Kasumi-1 (cell line): ENCODE results near the gene DAGLB.
"Not testable (repeated sequence)": the region's sequence is repeated elsewhere in the genome, so short reads cannot be mapped to it uniquely, and the experiment has no call there.

ENCODE experiments used
- DNase-seq, 2 experiments: peaks; one replicate each; lab custom pipeline; 2025; lab: John Stamatoyannopoulos, UW

Gene DAGLB, protein sequence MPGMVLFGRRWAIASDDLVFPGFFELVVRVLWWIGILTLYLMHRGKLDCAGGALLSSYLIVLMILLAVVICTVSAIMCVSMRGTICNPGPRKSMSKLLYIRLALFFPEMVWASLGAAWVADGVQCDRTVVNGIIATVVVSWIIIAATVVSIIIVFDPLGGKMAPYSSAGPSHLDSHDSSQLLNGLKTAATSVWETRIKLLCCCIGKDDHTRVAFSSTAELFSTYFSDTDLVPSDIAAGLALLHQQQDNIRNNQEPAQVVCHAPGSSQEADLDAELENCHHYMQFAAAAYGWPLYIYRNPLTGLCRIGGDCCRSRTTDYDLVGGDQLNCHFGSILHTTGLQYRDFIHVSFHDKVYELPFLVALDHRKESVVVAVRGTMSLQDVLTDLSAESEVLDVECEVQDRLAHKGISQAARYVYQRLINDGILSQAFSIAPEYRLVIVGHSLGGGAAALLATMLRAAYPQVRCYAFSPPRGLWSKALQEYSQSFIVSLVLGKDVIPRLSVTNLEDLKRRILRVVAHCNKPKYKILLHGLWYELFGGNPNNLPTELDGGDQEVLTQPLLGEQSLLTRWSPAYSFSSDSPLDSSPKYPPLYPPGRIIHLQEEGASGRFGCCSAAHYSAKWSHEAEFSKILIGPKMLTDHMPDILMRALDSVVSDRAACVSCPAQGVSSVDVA

DNA sequence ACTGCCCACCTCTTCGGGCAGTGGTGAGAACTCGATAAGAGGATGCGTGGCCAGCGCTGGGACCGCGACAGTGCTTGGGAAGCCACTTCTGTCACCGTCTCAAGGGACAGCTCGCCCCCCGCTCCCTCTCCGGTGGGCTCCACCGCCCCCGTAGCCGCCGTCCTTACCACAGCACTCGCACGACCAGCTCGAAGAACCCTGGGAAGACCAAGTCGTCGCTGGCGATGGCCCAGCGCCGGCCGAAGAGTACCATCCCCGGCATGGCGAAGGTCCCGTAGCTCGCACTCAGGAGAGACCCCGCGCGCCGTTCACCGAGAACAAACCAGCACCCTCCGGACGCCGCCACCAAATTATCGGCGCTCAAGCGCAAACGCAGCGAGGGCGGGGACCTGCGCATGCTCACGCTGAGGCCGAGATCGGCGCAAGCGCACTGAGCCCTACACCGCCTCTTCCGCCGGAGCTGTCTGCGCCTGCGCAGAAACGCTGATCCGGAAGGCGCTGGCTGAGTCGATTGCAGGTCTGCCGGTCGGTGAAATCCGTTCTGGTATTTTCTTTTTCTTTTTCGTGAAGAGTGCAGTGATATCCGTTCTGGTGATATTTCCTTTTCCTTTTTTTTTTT, at the start of gene DAGLB:
Gene DAGLB, minus strand, starts transcription at position 374 of the 619 bp plus-strand sequence. Its CDS starts 112 bp downstream, at position 262.
- peak; percentile 39 for DNase-seq

DNA sequence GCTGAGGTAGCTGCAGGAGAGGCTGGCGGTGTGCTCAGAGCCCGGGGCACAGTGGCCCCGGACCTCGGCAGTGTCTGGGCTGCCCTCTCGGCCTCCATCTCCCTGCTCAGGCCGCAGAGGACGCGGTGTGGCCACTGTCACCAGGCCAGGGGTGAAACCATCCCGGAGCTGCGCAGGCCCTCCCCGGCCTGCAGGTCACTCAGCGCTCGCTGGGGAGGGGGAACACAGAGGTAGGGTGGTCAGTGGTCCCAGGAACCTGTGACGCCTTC, 49.8 kb upstream of the DAGLB start:
- DNase-seq, result no peak

DNA sequence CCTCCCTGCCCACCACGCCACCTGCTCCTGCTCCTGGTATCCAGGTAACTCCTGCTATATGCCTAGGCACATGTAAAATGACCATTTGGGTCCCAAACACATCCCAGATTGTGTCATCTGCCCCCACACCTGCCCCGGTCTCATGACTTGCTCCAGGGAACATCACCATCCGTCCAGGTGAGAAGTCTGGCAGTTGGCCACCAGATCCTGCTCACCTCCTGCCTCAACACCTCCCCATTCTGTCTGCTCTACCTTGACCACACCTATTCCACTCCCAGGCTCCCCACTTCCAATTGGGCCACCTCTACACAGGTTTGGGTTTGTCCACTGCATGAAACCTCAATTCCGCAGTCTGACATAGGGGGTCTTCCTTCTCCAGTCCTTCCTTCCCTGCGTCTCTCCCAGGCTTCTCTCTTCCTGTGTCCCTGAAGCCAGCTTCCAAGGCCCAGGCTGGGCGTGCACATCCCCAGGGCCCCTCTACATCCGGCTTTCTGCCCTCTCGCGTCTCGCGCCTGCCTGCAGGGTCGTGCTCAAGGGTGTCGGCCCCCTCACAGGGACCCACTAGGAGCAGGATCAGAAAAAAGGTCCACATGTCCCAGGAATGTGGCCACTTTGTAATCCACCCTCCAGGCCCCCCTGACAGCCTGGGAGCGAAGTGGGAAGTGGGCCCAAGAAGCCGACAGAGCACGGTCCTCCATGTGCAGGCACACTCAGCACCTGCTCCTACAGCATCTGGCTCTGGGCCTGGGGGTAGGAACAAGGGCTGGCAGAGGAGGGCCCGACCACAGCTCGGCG, 49.3 kb upstream of the DAGLB start:
- DNase-seq, result no peak

DNA sequence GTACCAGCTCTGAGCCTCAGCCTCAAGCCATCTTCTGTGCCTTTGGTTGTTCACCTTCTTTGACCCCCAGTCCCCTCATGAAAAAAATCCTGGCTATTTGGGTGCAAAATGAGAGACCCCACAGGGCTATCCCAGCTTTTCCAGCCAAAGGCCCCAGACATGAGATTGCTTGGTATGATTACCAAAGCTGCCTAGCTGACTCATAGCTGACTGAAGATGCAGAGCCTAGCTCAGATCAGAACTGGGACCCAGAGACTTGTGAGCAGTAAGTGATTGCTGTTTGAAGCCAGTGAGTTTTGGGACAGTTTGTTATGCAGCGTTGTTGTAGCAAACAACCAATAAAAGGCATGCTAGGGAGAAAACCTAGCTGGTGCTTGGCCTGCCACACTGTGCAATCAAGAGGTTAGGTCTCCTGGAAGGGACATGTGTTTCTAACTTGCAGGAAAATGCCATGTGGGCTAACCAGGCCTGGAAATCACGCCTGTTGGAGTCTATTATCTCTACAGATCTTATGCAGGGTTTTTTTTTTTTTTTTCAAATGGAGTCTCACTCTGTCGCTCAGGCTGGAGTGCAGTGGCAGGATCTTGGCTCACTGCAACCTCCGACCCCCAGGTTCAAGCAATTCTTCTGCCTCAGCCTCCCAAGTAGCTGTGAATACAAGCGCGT, 48.0 kb upstream of the DAGLB start:
- no peak for DNase-seq

DNA sequence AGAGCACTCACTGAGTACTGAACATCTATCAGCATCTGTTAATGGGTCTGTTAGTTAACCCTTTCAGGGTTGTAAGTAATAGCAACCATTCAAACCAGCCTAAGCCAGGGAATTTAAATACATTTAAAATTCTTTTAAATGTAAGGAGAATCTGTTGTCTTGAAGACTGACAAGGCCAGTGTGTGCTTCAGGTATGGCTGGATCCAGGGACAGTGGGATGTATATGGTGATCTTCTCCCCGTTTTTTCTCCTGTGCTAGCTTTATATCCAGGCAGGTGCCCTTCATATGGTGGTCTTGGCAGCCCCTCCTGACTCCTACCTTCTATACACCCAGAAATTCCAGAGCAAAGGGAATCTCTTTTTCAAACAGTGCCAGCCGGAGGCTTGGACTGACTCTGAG, 46.6 kb upstream of the DAGLB start:
- DNase-seq, result no peak

DNA sequence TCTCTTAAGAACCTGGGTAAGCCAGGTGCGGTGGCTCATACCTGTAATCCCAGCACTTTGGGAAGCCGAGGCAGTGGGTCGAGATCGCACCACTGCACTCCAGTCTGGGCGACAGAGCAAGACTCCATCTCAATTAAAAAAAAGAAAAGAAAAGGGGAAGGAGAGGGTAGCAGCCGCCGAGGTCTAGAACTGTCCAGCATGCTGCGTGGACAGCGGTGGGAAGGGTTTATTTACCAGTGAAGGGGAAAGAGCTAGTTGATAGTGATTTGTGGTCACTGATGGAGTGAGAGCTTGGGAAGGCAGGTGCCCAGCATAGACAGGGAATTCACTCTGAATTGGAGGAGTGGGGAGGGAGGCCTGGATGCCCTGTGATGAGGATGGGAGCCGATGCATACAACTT, 43.4 kb upstream of the DAGLB start:
- no peak for DNase-seq

DNA sequence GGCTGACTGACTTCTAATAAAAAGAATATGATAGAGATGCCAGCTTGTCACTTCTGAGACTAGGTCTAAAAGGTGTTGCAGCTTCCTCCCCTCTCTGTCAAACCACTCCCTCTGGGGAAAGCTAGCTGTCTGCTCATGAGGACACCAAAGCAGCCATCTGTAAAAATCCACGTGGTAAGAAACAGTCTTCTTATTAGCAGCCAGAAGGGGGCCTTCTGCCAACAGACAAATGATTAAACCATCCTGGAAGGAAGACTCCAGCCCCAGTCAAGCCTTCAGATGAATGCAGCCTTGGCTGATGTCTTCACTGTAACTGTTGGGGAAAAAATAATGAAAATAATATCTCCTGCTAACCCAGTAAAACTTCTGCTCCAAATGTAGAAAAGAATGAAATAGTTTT, 41.9 kb upstream of the DAGLB start:
- peak; percentile 0 to 8 for DNase-seq

DNA sequence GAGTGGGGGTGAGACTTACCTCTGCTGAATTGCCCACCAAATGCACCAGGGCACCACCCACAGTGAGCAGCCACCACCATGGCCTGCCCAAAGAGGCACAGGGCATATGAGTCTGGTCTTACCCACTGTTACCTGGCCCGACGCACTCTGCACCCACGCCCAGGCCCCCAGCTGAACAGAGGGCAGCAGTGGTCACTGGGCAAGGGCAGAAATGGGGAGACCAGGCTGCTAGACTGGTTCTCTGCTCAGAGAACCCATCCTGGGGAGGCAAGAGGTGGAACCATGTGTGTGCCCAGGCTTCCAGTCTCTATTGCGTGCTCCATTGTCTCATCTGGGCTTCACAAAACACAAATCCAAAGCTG, 39.4 kb upstream of the DAGLB start:
- no peak for DNase-seq

DNA sequence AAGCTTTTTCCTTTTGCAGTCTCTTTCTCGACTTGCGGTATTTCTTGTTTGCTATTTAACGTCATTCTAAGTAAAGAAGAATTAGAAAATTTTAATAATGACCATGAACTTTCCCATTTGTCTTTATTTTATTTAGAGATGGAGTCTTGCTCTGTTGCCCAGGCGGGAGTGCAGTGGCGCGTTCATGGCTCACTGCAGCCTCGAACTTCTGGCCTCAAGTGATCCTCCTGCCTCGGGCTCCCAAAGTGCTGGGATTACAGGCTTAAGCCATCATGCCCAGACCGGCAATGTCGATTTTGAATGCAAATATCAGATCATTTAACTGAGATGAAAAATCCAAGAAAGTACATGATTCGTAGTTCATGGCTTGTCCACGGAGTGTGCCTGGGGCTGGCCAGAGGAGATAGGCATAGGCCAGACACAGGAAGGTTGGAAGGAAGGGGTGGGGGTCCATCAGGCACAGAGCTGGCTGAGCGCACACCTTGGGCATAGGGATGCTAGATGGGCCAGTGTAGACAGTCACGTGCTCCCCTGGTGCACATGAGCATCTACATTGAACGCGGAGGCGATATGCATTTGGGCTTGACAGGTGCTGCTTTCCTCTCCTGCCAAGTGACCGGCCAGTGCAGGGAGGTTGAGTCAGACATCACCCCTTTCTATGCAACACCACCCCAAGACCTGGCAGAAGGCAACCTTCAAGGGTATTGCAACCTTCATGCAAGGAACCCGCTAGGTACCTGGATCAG, 38.9 kb upstream of the DAGLB start:
- DNase-seq, result no peak

DNA sequence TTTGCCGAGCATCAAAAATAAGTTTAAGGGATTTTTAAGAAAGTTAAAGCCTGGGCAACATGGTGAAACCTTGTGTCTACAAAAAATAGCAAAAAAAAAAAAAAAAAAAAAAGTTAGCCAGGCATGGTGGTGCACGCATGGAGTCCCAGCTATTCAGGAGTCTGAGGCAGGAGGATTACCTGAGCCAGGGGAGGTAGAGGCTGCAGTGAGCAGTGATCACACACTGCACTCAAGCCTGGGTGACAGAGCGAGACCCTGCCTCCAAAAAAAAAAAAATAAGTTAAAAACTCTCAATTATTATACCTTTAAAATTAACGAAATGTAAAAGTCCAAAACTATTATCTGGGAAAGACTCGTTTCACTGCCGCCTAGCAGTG, 35.0 kb upstream of the DAGLB start:
- no peak for DNase-seq

DNA sequence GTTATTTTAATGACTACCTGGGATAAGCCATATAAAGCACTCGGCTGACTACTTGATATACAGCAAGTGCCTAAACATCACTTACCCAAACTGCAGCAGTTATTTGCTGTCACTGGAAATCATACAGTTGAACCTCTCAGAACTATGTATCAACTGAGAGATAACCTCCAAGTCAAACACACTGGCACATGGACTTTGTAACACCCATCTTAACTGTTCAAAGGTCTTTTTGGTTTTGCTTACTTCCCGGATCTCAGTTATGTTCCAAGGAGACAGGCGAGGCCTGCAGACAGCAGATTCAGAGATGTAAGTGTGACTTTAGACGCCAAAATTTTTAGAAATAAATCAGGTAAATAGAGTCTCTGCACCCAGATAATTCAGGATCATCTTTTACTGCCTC, 34.6 kb upstream of the DAGLB start:
- no peak for DNase-seq

DNA sequence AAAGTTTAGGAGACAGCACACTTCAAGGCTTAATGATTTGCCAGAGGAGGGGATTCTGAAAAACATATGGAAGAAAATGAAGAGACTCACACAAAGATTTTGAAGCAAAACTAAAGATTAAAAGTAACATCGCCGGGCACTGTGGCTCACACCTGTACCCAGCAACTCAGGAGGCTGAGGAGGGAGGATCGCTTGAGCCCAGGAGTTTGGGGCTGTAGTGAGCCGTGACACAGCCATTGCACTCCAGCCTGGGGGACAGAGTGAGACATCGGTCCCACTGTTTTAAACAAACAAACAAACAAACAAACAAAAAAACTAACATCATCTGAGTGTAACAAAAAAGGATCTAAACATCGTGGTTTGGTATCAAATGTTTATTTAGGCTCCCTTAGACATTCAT, 33.7 kb upstream of the DAGLB start:
- no peak for DNase-seq

DNA sequence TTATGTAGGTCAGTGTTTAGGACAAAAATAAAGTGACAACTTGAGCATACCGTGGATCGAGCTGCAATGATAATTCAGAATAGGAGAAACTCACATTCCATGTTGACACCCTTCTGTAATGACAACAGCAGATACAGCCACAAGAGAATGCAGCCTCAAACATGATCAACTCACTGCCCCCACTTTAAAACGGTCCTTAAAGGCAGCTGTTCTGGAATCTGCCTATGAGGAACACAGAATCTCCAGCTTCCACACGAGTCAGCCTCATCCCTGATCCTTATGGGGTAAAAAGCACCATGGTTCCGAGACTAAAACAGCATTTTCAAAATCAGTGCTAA, 32.5 kb upstream of the DAGLB start:
- no peak for DNase-seq

DNA sequence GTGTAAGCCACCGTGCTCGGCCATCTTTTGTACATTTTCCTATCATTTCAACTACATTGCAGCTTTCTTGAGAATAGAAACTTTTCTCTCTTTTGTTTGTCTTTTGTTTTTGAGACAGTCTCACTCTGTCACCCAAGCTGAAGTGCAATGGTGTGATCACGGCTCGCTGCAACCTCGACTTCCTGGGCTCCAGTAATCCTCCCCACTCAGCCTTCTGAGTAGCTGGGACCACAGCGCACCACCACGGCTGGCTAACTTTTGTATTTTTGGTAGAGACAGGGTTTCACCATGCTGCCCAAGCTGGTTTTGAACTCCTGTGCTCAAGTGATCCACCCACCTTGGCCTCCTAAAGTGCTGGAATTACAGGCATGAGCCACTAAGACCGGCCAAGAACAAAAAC, 31.3 kb upstream of the DAGLB start:
- no peak for DNase-seq

DNA sequence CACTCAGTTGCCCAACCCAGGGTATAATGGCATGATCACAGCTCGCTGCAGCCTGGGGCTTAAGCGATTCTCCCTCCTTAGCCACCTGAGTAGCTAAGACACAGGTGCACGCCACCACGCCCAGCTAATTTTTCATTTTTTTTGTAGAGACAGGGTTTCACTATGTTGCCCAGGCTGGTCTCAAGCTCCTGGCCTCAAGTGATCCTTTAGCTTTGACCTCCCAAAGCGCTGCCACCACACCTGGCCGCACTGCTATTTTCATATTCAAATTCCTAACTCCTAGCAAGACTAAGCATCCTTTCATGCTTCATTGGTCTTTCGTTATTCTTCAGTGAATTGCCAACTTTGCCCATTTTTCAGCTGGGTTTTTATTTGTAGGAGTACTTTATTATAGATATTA, 30.4 kb upstream of the DAGLB start:
- no peak for DNase-seq

DNA sequence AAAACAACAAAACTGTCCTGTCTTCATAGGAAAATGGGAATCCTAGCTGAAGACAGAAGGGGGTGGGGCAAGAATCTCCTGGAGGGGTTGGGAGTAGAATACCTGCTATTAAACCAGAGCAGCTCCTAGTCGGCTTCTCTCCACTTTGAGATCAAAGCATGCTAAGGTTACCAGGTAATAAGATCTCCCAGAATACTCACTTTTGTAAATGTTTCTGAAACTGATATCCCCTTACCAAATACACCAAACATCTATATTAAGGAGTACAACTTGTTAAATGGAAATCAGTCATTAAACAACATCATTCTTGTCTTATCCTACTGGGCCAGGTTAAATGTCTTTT, 29.5 kb upstream of the DAGLB start:
- DNase-seq, result no peak

DNA sequence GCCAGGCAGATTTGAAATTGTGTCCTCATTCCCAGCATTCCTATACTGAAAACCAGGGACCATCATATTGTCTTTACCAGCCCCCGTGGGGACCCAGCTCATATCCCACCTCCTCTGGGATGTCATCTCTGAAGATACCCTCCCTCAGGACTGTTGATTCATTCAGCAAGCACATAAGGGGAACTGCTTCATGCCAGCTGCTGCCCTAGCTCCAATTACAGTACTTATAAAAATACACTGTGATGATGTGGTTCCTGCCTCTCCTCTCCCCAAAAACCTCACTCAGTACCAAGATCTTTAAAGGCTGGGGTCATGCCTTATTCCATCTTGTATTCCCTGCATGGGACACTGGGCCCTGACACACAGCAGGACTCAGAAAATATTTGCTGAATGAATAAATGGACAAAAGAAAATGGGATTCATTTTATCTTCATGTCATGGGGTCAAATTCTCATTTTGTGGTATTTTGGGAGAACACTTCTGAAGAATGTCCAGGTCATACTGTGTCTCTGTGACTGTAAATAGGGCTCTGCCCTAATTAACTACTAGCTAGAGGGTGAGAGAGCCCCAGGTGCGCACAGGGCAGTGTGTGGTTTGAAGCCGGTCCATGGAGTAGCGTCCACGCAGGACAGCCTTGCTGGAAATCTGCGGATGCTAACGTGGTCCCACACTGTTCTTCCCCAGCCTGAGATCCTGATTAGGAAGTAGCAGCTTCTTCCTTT, 29.0 kb upstream of the DAGLB start:
- peak; percentile 51 to 52 for DNase-seq

DNA sequence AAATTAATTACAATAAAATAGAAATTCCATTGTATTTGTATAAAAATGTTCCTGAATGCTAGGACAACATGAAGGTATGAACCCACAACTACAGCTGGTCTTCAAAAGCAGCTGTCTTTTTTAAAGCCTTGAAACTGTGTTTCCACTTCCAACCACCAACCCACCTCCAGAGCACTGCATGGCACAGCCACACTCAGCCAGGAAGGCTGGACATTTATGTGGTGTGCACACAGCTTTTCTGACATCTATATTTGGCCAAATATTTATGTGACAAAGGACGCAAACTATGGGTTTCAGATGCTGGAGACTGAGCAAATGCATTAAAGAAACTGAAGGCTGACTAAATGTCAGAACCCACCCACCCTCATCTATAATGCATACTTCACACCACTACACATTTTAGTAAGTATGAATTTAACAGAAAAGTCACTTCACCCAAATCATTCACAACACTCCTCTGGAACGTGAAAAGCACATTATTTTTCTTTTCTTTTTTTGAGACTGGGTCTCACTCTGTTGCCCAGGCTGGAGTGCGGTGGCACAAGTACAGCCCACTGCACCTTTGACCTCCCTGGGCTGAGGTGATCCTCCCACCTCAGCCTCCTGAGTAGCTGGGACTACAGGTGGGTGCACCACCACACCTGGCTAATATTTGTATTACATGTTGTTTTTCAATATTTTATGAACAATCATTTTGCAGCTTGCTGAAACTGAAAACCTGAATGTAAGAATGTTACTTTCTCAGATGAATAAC, 27.9 kb upstream of the DAGLB start:
- DNase-seq, result no peak

DNA sequence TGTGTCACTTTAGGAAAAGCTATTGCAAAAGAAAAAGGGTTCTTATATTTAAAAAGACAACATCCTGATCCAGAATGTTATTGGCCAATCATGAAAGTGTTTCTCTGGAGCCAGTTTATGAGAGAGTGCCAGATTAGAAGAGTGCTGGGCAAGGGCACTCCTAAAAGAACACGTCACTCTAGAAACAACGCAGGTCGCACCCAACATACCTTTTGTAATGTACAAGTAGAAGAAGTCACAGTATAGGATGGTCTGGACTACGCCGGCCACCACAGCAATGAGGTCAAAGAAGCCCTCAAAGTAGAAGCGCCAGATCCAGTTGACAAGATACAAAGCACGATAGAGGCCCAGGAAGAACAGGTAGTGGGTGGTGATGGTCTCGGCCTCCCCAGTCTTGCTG, 18.1 kb upstream of the DAGLB start:
- no peak for DNase-seq

DNA sequence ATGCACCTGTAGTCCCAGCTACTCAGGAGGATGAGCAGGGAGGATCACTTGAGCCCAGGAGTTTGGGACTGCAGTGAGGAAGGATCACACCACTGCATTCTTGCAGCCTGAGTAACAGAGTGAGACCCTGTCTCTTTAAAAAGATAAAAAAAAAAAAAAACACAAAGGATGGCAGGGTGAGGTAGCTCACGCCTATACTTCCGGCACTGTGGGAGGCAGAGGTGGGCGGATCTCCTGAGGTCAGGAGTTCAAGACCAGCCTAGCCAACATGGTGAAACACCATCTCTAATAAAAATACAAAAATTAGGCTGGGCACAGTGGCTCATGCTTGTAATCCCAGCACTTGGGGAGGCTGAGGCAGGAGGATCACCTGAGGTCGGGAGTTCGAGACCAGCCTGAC, 15.9 kb upstream of the DAGLB start:
- DNase-seq, result not testable (repeated sequence)
